Right renal cortex interstitium (tissue), 3 donors: ENCODE results near the gene CEMIP. TPM values are rescaled to one million over a fixed set of nuclear protein-coding genes. Genes with fewer than 3 reads are reported as not detected.
A peak's percentile ranks its signal among the peaks of the same experiment; 100 is the strongest.

ENCODE experiments used
- DNase-seq, 3 donors: peaks; one replicate each; pipeline ENCODE4 v3.0.0-alpha.2; 2013; ENCODE audit warnings: low read depth in 3 of 3, low spot score in 2 of 3
- polyA plus RNA-seq, 3 donors: library from polyadenylated mRNA; unstranded; fragments of 120-200 nt; gene quantifications; one replicate each; pipeline ENCODE4 v1.2.1, GENCODE V29; 2013; ENCODE audit not compliant: insufficient read length in 3 of 3

The CEMIP gene
- polyA plus RNA-seq, 3 donors: 1.9 to 2.6 (median 2.5) TPM

DNA sequence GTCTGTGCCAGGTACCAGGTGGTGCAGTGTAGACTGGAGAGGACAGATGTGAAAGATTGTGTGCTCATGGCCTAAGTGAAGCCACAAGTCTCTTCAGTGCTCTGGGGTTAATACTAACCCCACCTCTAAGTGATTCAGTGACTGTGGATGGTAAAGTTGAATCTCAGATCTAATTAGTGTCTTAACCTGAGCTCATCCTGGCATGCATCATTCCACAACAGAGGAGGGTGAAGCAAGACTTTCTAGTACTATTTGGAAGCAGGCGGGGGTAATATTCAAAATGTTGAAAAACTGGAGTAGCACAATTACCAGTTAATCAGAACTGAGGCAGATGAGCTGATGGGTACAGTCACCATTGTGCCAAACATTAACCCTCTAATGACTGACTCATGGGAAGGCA lies 213.3 kb downstream of the CEMIP start:
- no peak for DNase-seq

DNA sequence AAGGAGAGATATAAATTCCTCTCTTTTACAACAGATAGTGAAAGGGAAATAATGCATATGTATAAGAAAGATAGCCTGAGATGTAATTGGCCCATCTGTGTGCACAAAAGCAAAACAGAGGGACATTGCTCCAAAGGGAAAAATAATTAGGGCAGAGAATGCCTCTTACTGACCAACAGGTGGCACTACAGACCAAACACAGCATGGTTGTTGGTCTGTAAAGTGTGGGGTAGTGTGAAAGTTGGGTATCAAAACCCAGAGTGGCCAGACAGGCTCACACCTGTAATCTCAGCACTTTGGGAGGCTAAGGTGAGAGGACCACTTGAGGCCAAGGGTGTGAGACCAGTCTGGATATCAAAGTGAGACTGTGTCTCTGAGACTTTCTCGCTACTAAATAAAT lies 217.1 kb downstream of the CEMIP start:
- DNase-seq: no peak

DNA sequence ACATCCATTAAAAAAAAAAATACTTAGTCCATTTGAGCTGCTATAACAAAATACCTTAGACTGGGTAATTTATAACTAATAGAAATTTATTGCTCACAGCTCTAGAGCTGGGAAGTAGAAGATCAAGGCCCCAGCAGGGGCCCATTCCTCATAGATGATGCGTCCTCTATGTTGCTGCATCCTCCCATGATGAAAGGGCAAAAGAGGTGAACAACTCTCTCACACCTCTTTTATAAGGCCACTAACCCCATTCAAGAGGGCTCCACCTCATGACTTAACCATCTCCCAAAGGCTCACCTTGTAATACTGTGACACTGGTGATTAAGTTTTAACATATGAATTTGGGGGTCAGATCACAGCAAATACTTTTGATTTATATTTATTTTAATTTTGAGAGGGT lies 218.5 kb downstream of the CEMIP start:
- no peak for DNase-seq

DNA sequence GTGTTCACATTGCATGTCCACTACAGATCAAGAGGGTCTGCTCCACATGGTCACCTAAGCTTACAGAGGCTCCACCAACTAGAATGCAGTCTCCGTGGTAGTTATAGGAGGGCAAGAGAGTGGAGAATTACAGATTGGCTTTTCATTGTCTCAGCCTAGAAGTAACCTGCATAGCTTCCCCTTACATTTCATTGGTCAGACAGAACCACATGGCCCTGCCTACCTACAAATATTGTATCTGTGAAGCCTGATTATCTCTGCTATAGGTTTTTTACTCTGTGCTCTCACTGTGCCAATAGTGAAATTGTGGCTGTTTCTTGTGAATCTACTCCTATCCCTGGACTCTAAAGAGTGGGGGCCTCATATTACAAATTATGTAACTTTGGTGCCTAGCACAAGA lies 219.1 kb downstream of the CEMIP start:
- no peak for DNase-seq

DNA sequence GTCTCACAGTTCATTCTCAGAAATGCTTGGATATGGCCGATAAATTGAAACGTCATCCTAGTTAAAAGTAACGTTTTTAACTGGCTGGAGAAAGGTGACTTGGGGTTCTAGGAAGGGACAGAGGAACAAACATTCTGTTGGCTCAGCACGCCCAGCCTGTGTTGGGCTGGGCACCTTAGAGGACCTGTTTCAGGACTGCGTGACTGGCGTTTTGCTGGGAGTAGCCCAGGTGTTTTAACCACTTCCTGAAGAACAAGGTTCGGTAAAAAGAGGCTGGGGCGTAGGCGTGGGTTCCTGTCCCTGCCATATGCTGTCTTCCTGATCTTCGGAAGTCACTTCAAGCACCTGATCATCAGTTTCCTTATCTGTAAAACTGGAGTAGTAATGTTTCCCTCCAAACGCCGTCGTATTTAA lies 220.5 kb downstream of the CEMIP start:
- no peak for DNase-seq

DNA sequence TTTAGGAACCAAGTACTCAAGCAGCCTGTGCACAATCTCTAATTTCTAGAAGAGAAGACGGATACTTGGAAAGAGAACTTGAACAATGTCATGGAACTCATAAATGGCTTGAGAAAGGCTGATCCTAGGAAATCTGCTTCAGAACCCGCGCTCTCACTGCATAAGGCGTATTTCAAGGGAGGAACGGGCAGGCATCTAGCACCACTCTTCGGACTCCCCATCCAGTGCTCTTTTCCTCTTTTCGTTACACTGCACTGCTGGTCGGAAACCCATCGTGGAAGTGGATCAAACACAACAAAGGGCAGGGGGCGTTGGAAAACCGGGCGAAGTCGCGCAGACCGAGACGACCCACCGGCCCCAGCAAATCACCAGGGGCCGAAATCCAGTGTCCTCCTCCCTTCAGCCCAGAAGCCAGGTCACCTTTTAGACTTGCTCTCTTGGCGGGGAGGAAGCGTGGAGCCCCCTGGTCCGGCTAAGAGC lies 221.0 kb downstream of the CEMIP start:
- no peak for DNase-seq

DNA sequence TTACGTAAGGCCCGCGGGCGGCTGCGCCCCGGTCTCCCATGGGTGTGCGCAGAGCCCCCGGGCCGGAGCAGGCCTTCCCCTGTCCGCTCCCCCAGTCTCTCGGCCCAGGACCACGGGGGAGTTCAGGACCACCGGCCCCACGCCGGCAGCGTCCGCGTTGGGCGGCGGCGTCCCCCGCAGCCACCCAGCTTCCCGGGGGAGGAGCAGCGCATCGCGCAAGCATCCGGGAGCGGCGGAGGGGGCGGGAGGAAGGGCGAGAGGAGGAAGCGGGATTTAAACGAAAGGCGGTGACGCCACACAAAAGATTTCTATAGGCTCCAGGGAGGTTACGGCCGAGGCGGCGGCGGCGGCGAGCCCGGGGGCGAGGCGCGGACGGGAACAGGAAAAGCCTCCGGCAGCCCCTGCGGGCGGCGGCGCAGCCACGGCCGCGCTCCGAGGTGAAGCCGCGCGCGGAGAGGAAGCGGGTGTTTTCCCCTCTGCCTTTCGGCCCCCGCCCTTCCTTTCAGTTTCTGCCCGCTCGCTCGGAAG lies 221.5 kb downstream of the CEMIP start, which contains the start of gene TLNRD1:
Gene TLNRD1, plus strand, starts transcription at position 300 of the 528 bp plus-strand sequence. CDS start 1,349 bp downstream, outside the sequence.
- peak in 2 of 3 donors; percentile 64 to 78 for DNase-seq

Other genes starting within 250 kb of the CEMIP start
- 10 to 100 TPM; 34.5 to 38.4 (median 36.3) TPM for gene ABHD17C, start 84.1 kb upstream of the CEMIP start, polyA plus RNA-seq
- 10 to 100 TPM; 43.9 to 44.8 (median 44.2) TPM for gene MESD, start 210.4 kb downstream of the CEMIP start, polyA plus RNA-seq
- gene TLNRD1, start 221.6 kb downstream of the CEMIP start, polyA plus RNA-seq: 1 to 10 TPM; 6.8 to 8.0 (median 7.4) TPM